Activated effector memory CD4-positive, alpha-beta T cell treated with anti-CD3 and anti-CD28 coated beads, Interleukin-2, amount 50 U/mL, for 16 hours (primary cell): ENCODE results near the gene PLPP2.
A peak's percentile ranks its signal among the peaks of the same experiment; 100 is the strongest.

Experiments
- DNase-seq: peaks from one replicate; pipeline ENCODE4 v3.0.0-alpha.2; 2020

PLPP2 gene

DNA sequence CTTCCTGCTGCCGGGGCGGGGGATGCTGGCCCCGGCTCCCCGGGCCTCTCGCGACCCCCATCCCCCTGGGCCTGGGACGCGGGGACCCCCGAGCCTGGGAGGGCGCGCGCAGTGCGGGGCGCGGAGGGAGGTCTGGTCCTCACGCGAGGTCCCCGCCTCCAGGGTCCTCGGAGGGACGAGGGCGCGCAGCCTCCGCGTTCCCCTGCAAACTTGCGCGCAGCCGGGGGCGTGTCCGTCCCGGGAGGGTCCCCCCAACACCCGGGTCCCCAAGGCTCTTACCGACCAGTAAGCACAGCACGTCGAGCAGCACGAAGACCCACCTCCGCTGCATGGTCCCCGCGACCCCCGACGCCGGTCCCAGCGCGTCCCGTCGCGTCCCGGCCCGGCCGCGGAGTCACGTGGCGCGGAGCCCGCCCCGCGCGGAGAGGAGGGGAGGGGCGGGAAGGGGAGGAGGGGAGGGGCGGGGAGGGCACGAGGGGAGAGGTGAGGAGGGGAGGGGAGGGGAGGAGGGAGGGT, at the start of gene PLPP2:
PLPP2 (minus strand) TSS at position 398 of the 516 bp plus-strand sequence; CDS start at position 331, 67 bp downstream.
- DNase-seq: no peak

DNA sequence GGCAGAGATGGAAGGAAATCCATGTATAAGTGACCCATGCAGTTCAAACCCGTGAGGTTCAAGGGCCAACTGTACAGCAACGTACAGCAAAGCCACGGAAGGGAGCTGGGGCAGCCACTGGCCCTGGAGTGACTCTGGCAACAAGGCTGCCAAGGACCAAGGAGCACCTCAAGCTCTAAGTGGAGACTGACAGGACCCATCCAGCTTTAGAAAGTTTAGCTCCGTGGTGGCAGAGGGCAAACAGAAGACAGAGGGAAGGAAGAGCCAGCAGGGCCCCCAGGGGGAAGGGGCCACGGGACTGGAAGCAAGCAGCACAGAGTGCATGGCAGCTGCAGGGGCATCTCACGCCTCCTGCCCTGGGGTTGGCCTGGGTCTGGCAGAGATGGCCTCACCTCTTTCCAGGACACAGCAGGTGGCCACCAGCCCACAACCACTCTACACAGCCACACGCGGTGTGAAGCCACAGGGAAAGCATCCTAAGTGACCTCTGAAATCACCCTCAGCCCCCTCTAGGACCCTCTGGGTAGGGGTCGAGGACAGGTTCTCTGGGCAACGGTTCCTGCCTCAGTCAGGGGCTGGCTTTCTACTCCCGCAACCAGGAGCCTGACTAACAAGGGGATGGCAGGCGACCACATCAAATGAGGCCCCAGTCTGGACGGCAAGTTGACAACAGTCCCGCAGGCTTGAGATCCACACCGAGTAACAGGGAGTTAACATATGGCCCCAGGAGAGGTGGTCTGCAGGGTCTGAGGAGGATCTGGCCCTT, 49.6 kb upstream of the PLPP2 start:
- peak; percentile 48 for DNase-seq

DNA sequence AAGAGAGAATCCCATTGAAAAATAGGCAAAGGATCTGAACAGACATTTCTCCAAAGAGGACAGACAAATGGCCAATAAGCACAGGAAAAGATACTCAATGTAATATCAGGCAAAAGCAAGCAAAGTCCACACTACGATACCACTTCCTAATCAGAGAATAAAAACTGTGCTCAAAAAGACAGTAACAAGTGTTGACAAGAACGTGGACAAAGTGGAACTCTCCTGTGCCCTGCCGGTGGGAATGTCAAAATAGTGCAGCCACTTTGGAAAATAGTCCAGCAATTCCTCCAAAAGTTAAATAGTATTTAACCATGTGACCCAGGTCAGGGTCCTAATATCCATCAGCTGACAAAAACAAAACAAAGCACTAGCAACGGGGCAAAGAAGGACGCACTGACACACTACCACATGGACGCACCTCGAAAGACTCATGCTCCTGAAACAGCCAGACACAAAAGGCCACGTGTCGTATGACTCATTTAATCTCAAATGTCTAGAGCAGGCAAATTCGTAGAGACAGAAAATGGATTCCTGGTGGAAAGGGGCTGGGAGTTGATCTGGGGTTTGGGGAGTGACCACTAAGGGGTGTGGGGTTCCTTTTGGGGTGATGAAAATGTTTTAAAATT, 48.2 kb upstream of the PLPP2 start:
- DNase-seq: no peak

DNA sequence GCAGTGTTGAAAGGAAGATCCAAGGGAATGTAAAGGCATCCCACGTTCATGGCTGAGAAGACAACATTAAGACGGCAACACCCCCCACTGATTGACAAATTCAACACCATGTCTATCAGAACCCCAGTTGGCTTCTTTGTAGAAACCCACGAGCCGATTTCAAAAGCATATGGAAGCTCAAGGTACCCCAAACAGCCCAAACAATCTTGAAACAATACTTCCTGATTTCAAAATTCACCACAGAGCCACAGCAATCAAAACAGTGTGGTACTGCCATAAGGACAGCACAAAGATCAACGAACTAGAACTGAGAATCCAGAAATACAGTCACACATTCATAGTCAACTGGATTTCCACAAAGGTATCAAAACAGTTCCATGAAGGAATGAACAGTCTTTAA, 47.2 kb upstream of the PLPP2 start:
- no peak for DNase-seq

DNA sequence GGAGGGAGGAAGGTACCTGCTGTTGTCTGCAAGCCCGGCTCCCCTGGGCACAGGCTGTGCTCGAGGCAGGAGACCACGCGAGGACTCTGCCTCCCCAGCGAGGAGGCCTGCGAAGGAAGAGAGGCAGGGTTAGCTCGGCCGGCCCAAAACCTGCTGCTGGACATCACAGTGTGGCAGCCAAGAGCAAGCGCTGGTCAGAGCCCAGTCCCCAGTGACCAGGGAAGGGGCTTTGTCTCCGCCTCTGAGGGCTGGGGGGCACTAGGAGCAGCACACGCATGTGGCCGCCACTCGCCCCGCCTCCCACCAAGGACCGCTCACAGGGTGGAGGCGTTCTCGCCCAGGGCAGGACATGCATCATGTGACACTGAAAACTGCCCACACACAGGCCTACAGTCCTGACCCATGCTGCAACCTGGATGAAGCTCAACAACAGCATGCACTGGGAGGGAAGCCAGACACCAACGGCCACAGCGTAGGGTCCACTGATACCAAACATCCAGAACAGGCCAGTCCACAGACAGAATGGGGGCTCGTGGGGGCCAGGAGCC, 44.9 kb upstream of the PLPP2 start:
- no peak for DNase-seq

DNA sequence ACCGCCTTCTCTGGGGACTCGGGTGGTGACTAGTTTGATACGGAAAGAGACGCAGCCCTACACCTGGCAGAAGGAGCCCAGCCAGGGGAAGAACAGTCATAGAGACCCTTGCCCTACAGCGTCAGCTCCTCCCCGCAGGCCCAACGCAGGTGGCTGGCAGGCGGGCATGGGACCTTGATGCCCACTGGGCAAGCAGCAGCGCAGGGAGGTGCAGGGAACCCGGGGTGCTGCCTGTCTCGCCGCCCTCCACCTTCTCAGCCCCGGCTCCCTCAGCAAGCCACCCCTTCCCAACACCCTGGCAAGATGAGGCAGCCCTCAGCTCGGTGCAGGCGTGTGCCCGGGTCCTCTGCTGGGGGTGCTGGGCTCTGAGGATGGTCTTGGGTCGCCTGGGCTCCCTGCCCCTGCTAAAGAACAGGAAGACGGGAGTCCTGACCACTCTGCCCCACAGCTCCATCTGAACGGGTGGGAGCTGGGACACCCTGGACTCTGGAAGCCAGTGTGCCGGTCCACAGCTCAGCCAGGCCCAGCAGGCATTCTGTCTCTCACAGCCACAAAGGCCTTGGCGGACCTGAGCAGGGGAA, 44.4 kb upstream of the PLPP2 start:
- no peak for DNase-seq

DNA sequence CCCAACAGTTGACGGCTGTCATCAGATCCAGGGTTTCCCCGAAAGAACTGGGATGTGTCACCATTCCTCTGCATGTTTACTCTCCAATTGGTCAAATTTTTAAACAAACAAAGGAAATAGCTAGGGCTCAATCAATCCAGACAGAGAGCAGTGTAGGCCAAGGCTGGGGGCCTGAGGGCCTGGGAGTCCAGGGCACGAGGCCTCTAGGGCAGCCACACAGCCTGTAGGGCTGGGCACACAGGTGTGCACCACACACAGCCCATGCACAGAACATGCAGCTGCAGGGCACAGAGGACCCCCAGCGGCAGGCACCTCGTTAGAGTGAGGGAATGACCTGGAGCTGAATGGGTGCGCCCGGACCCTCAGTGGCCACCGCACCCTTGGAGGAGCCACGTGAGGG, 43.9 kb upstream of the PLPP2 start:
- no peak for DNase-seq

DNA sequence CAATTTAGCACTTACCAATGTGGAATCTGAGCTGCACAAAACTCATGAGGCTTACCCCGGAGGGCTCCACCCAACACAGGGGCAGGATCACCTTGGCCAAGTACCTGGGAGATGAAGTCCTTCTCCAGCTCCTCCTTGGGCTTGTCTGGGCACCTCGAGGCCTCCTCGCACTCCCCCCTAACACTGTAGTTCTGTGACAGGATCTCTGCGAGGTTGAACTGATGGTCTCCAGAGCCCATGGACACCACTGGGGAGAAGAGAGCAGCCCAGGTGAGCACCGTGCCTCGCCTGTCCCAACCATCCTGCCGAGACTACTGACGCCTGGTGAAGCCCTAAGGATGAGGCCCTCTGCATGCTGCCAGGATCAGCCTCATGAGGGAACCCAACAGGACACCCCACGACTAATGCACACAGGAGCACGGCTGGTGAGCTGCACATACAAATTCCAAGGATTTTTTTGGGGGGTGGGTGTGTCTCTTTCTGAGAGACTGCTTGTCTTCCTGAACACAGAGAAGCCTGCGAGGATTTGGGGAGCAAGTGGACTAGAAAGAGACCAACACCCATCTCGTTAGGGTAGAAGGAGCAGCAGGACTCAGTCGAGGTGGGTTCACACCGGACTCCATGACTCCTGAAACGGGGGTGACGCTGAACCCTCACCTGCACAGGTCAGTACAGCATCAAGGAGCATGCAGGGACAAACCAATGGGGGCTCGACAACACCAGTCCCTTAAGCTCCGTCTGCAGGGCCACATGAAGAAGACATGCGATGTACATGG, 43.3 kb upstream of the PLPP2 start:
- DNase-seq: no peak

DNA sequence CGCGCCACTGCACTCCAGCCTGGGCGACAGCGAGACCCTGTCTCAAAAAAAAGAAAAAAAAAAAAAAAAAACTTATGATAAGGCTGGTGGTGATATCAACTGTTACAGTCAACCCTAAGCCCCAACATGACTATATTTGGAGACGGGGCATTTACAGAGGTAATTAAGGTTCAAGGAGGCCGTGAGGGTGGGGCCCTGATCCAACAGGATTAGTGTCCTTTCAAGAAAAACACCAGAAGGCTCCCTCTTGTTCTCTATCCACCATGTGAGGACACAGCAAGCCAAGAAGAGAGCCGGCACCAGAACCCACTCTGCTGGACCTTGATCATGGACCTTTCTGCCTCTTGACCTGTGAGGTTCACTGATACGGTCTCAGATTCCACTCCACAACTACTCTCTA, 39.3 kb upstream of the PLPP2 start:
- peak; percentile 12 for DNase-seq

DNA sequence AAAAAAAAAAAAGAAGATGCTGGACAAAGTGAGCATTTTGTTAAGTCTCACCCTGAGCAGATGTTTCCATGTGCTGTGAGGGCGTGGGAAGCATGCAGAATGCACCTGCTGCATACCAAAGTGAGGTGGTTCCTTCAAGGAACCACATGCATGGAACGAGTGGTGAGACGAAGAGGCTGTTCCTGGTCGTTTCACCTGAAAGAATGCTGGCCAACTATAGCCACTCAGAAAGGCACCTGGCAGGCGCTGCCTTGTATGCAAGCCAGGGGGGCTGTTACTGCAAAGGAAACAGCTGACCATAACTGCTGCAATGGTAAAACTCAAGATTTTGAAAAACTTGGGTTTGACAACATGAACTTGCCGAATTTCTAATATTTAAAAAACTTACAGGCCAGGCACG, 38.7 kb upstream of the PLPP2 start:
- DNase-seq: peak; percentile 22

DNA sequence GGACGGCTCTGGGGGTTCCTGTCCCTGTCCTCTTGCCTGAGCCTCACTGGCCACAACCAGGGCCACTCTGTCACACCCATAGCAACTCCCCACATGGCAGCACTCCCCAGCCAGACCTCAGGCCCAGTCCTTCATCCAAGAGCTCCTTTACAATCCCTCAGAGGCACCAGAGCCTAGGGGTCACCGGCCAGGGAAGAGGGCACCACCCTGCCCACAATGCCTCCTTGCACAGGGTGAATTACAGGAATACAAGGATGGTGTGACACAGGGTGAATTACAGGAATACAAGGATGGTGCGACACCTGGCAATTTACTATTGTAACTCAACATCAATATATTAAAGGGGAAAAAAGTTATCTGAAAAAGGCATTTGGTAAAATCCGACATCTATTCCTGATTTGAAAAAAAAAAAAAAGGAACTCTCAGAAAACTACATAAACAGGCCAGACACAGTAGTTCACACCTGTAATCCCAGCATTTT, 36.9 kb upstream of the PLPP2 start:
- no peak for DNase-seq

DNA sequence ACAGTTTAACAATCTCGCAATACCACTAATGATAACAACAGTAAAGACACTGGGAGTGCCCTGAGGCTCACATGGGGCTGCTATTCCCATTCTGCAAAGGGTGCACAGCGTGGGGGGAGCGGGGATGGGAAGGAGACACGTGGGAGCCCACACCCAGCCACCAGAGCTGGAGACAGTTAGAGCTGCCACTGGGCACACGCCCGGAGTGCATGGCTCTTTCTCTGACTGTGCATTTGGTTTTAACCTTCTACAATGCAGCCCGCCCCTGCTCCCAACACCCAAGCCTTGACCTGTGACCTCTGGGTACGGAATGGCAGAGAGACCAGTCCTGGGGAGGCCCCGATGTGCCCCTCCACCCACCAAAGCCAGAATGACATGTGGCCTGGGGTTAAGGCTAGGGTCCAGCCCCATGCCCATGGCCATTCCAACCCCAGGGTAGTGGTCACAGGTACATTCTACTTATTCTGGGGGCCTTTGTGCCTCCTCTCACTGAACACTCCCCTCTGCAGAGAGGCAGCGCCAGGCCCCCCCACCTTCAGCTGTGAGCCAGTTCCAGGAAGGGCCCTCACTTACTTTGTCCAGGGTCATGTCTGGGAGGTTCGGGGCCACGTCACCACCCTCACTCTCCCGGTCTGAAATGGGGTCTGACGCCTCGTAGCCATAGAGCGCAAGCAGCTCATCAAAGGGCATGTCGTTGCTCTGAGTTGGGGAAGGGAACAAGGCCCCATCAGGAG, 36.3 kb upstream of the PLPP2 start:
- no peak for DNase-seq

DNA sequence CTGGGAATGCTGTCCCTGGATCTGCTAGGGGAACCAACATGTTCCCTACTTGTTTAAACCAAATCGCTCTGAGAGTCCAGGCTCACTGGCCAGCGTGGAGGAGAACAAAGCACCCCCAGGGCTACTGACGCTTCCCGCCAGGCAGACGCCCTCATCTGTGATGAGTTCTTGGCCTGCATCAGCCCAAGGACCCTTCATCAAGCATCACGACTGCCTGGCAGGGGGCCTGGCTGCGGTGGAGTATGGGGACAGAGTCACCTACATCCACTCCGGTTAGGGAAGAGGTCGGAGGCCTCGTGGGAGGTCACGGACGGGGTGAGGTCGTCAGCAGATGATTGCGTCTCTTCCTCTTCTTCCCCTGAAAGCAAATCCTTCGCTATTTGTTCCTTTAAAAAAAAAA, 35.7 kb upstream of the PLPP2 start:
- DNase-seq: no peak

DNA sequence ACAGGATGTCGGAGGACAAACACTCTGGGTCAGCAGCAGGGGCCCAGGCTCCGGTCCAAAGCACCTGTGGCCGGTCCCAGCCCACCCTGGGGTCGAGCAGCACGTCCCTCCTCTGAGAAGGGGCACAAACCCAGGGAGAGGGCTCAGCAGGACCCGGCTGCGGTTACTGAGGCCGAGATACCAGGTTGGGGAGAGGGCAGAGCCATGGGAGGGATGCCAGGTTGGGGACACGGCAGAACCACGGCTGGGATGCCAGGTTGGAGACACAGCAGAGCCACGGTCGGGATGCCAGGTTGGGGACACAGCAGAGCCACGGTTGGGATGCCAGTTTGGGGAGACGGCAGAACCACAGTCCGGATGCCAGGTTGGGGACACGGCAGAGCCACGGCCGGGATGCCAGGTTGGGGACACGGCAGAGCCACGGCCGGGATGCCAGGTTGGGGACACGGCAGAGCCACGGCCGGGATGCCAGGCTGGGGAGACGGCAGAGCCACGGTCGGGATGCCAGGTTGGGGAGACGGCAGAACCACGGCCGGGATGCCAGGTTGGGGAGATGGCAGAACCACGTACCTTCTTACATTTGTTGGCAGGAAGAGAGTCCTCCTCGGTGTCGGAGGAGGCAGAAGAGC, 34.8 kb upstream of the PLPP2 start:
- no peak for DNase-seq

DNA sequence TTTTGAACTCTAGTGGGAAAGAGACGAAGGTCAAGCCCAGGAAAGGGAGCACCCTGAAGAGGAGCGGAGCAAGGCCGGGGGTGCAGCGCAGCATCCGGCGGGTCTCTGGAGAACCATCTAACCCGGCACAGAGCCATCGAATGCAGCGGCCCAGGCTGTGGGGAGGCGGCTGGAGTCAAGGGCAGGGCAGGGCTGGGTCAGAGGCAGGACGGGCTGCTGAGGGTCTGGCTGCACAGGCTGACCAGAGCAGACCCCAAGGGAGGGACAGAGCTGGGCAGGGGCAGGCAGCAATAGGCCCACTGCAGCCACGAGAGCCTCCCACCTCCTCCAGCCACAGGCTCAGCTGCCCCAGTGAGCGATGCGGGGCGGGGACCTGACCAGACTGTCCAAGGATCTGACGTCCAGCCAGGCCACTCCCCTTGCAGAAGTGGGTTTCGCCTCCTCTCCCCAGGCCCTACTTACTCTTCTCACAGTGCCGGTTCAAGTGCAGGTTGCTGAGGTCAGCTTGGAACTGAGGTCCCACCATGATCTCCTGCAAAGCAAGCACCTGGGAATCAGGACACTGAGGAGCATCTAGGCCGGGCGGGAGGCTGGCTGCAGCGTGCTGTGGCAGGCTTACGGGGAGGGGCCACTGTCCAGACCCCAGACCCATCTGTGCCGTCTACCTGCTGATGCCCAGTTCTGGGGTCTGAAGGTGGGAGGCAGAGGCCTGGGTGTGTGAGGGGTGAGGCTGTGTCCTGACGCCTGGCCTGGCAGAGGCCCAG, 34.2 kb upstream of the PLPP2 start:
- no peak for DNase-seq

DNA sequence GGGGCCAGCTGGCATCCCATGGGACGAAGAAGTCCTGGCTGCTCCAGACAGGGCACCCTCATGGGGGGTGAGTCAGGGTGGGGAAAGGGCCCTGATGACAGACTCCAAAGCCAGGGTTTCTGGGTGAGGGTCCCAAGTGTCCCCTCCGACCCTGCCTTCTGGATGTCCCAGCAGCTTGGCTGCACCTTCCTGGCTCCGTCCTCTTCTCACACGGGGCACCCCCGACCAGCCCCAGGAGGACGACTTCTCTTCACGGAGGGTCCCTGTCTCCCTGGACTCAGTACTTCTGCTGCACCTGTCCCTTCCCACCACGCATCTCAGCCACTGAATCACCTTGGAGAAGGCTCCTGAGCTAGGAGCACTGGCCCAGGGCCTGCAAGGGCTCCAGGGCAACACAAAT, 33.5 kb upstream of the PLPP2 start:
- no peak for DNase-seq

DNA sequence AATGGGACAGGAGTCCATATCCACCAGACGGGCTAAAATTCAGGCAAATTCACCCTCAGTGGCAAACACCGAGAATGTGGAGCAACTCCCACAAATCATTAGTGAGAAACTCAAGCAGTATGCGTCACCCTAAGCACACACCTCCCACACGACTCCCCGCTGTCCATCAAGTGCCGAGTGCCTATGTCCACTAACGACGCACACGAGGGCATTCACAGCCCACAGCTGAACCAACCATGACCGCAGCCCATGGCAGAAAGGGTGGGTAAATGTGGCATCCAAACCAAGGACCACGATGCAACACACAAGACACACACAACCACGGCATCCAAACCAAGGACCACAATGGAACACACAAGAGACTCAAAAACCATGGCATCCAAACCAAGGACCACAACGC, 31.4 kb upstream of the PLPP2 start:
- no peak for DNase-seq

DNA sequence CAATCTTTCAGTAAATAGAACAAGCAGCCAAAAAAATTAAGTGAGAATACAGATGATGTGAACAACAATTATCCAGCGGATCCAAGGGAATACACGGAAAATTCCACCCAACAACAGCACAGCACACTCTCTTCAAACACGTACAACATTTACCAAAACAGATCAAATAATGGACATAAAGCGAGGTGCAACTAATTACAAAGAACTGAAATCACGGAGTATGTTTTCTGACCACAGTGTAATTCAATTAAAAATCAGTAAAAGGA, 27.2 kb upstream of the PLPP2 start:
- DNase-seq: no peak

DNA sequence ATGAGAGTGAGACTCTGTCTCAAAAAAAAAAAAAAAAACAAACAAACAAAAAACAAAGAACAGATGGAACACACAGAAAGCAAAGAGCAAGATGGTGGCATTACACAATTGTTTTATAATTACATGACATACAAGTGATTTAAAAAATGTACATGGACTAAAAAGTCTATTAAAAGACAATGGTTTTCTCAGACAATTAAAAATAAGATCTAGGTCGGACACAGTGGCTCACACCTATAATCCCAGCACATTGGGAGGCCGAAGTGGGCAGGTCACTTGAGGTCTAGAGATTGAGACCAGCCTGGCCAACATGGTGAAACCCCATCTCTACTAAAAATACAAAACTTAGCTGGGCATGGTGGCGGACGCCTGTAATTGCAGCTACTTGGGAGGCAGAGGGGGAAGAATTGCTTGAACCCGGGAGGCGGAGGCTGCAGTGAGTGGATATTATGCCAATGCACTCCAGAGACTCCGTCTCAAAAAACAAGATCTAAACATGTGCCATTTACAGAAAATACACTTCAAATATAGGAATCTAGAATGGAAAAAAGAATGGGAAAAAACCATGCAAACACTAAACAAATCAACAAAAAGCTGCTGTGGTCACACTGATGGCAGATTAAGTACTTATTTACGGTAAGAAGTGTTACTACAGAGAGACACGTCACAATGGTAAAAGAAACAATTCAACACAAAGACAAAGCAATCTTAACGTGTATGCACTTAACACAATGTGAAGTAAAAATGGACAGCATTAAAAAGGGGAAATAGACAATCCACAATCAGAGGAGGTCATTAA, 26.7 kb upstream of the PLPP2 start:
- DNase-seq: no peak

DNA sequence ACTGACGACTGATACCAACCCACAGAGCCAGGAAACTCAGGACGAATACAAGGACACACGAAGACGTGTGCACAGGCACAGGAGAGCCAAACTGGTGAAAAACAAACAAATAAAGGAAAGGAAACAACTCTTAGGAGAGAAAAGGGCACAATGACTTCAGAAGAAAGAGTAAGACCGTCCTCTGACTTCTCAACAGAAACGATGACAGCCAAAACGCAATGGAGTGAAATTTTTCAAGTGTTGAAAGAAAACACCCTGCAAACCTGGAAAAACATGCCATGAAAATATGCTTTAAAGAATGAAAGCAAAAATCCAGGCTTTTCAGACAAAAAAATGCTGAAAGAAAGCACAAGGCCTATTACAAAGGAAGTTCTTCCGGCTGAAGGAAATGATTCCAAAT, 24.6 kb upstream of the PLPP2 start:
- no peak for DNase-seq
